ENCODE results near the gene ZDHHC14.

- TF ChIP-seq CTCF (IDR thresholded peaks at IDR 0.05; ENCODE audit: low read depth, low read length, poor library complexity, severe bottlenecking) = no peak
- no peak for TF ChIP-seq EZH2phosphoT487 (IDR thresholded peaks at IDR 0.05; ENCODE audit: borderline replicate concordance, low read length)
These were observed 256.5 kb downstream of the ZDHHC14 start for GRCh38 chr6:157637516-157637915.
